Ishikawa (cell line): ENCODE results near the gene SERINC5.

ENCODE experiments used
- CEBPB ChIP-seq: IDR thresholded peaks from 2 replicates; pipeline ENCODE4 v1.6.1; 2012
- CREB1 ChIP-seq: IDR thresholded peaks from 2 replicates; pipeline ENCODE4 v1.6.1; 2012; ENCODE audit warnings: low read depth
- EGR1 ChIP-seq: IDR thresholded peaks from 2 replicates; pipeline ENCODE4 v1.6.1; 2012
- EP300 ChIP-seq: IDR thresholded peaks from 2 replicates; pipeline ENCODE4 v1.6.1; 2012; ENCODE audit warnings: borderline replicate concordance
- FOXM1 ChIP-seq: IDR thresholded peaks from 2 replicates; pipeline ENCODE4 v1.6.1; 2012; ENCODE audit warnings: low read depth, borderline replicate concordance
- MAX ChIP-seq: IDR thresholded peaks from 2 replicates; pipeline ENCODE4 v1.6.1; 2012
- NFIC ChIP-seq: IDR thresholded peaks from 2 replicates; pipeline ENCODE4 v1.6.1; 2012
- RAD21 ChIP-seq: IDR thresholded peaks from 2 replicates; pipeline ENCODE4 v1.6.1; 2012; ENCODE audit warnings: low read depth
- REST ChIP-seq: IDR thresholded peaks from 2 replicates; pipeline ENCODE4 v1.6.1; 2012; ENCODE audit warnings: low read depth, mild to moderate bottlenecking
- TAF1 ChIP-seq: IDR thresholded peaks from 2 replicates; pipeline ENCODE4 v1.6.1; 2012; ENCODE audit warnings: low read depth, mild to moderate bottlenecking
- TCF12 ChIP-seq: IDR thresholded peaks from 2 replicates; pipeline ENCODE4 v1.6.1; 2012; ENCODE audit warnings: low read depth
- TEAD4 ChIP-seq: IDR thresholded peaks from 2 replicates; pipeline ENCODE4 v1.6.1; 2012
- USF1 ChIP-seq: IDR thresholded peaks from 2 replicates; pipeline ENCODE4 v1.6.1; 2012
- YY1 ChIP-seq: IDR thresholded peaks from 2 replicates; pipeline ENCODE4 v1.6.1; 2012; ENCODE audit warnings: low read depth
- ZBTB7A ChIP-seq: IDR thresholded peaks from 2 replicates; pipeline ENCODE4 v1.6.1; 2012; ENCODE audit warnings: low read depth

Gene SERINC5

GRCh38 chr5:80255431-80255810, 427 bp downstream of the SERINC5 start:
- no peak for TF ChIP-seq TCF12
- TF ChIP-seq FOXM1 = no peak
- no peak for TF ChIP-seq TAF1
- no peak for TF ChIP-seq TEAD4
- TF ChIP-seq ZBTB7A = no peak
- no peak for TF ChIP-seq MAX
- TF ChIP-seq RAD21 = no peak; the same call in 1 of the 2 replicates
- TF ChIP-seq CEBPB = no peak
- TF ChIP-seq EP300 = no peak
- TF ChIP-seq USF1 = no peak

- TF ChIP-seq TAF1 (no peak), REST (no peak), MAX (no peak), CREB1 (no peak)
Observed at GRCh38 chr5:80254767-80255430, 949 bp downstream of the SERINC5 start.

GRCh38 chr5:80251636-80252035, 4.2 kb downstream of the SERINC5 start:
- TF ChIP-seq TAF1 (no peak), FOXM1 (no peak), EP300 (no peak), CREB1 (no peak), TCF12 (no peak), MAX (no peak), USF1 (no peak), ZBTB7A (no peak), REST (no peak), RAD21 (no peak), NFIC (no peak), CEBPB (no peak), TEAD4 (no peak), YY1 (no peak)

GRCh38 chr5:80250801-80251200, 5.0 kb downstream of the SERINC5 start:
- TF ChIP-seq FOXM1 (no peak), RAD21 (no peak), ZBTB7A (no peak), CREB1 (no peak), USF1 (no peak), MAX (no peak), EGR1 (no peak), TCF12 (no peak), CEBPB (no peak), TEAD4 (no peak), EP300 (no peak), NFIC (no peak), REST (no peak), TAF1 (no peak), YY1 (no peak)
